Measurements from ENCODE around the gene TSPY4. TPM values are rescaled to one million over a fixed set of nuclear protein-coding genes. Genes with fewer than 3 reads are reported as not detected.
"Not testable (repeated sequence)": the region's sequence is repeated elsewhere in the genome, so short reads cannot be mapped to it uniquely, and the experiment has no call there.

The TSPY4 gene
- not detected in 2 replicates for total RNA-seq (2014; rRNA removed; shearing (Covaris generic))

GRCh38 chrY:9337164-9337563 lies at the start of gene TSPY4:
Gene TSPY4, plus strand, starts transcription at chrY:9337464. Its CDS starts 46 bp downstream, at chrY:9337510.
- H3K4me3 ChIP-seq (ENCODE audit: insufficient read depth, low read depth, low read length); DNase-seq; H3K27me3 ChIP-seq (ENCODE audit: control insufficient read depth, insufficient read depth, low read length); H3K36me3 ChIP-seq (replicated peaks; ENCODE audit: control insufficient read depth, insufficient read depth, low read length): not testable (repeated sequence)

GRCh38 chrY:9320996-9321395 lies 16.3 kb upstream of the TSPY4 start:
- Histone ChIP-seq H3K27me3 (ENCODE audit: control insufficient read depth, insufficient read depth, low read length) (no peaks in the 10 kb centered on the region), H3K4me3 (ENCODE audit: insufficient read depth, low read depth, low read length) (no peak overlapping the region), H3K36me3 (replicated peaks; ENCODE audit: control insufficient read depth, insufficient read depth, low read length) (no peaks in the 10 kb centered on the region)
- DNase-seq, result no peak

- H3K36me3 ChIP-seq (replicated peaks; ENCODE audit: control insufficient read depth, insufficient read depth, low read length); H3K4me3 ChIP-seq (ENCODE audit: insufficient read depth, low read depth, low read length); H3K27me3 ChIP-seq (ENCODE audit: control insufficient read depth, insufficient read depth, low read length); DNase-seq: not testable (repeated sequence)
These were observed 20.2 kb downstream of the TSPY4 start, which contains the start of gene TSPY8 for GRCh38 chrY:9357497-9357896. Gene TSPY8, plus strand, starts transcription at chrY:9357797. Its CDS starts 46 bp downstream, at chrY:9357843.

Other genes with a start within 250 kb of the TSPY4 start
- not detected in 2 replicates for gene TSPY8, start 20.3 kb downstream of the TSPY4 start, total RNA-seq (2014; rRNA removed; shearing (Covaris generic))
- not detected in 2 replicates for gene TSPY3, start 61.0 kb downstream of the TSPY4 start, total RNA-seq (2014; rRNA removed; shearing (Covaris generic))
- not detected in 2 replicates for gene TSPY1, start 129.5 kb downstream of the TSPY4 start, total RNA-seq (2014; rRNA removed; shearing (Covaris generic))
- not detected in 2 replicates for gene TSPY9, start 149.8 kb downstream of the TSPY4 start, total RNA-seq (2014; rRNA removed; shearing (Covaris generic))
- not detected in 2 replicates for gene TSPY10, start 190.4 kb downstream of the TSPY4 start, total RNA-seq (2014; rRNA removed; shearing (Covaris generic))